HepG2 (cell line): ENCODE results near the gene GTF2H1. TPM values are rescaled to one million over a fixed set of nuclear protein-coding genes. Genes with fewer than 3 reads are reported as not detected.

ENCODE experiments used
- CENPX ChIP-seq: sonication (generic); formaldehyde crosslinking; IDR thresholded peaks from 2 replicates; pipeline ENCODE4 v1.9.0; 2021; ENCODE audit warnings: mild to moderate bottlenecking, missing genetic modification reagents, moderate library complexity
- ELF1 ChIP-seq: sonication (generic); formaldehyde crosslinking; IDR thresholded peaks from 2 replicates; pipeline ENCODE4 v1.4.0; 2020; ENCODE audit warnings: missing genetic modification reagents
- GLI4 ChIP-seq: sonication (generic); formaldehyde crosslinking; IDR thresholded peaks from 2 replicates; pipeline ENCODE4 v1.5.1; 2020; ENCODE audit warnings: missing genetic modification reagents, mild to moderate bottlenecking, moderate library complexity, borderline replicate concordance
- GPBP1L1 ChIP-seq: sonication (generic); formaldehyde crosslinking; IDR thresholded peaks from 2 replicates; pipeline ENCODE4 v1.5.0; 2020; ENCODE audit warnings: mild to moderate bottlenecking, missing genetic modification reagents
- HIVEP1 ChIP-seq: sonication (generic); formaldehyde crosslinking; IDR thresholded peaks from 2 replicates; pipeline ENCODE4 v1.4.0; 2020; ENCODE audit warnings: mild to moderate bottlenecking, missing genetic modification reagents
- MNT ChIP-seq: fragments of 450-650 bp; IDR thresholded peaks from 2 replicates; pipeline ENCODE4 v1.6.1; 2016
- MTERF4 ChIP-seq: sonication (generic); formaldehyde crosslinking; IDR thresholded peaks from 2 replicates; pipeline ENCODE4 v1.8.0; 2023; ENCODE audit warnings: mild to moderate bottlenecking, missing genetic modification reagents
- REST ChIP-seq, 2 experiments: IDR thresholded peaks; 2 replicates each; pipeline ENCODE4 v1.6.1; 2011 to 2012; ENCODE audit warnings: low read length in 2 of 2, borderline replicate concordance in 1 of 2, low read depth in 1 of 2, mild to moderate bottlenecking in 1 of 2, moderate library complexity in 1 of 2
- SATB2 ChIP-seq: sonication (generic); formaldehyde crosslinking; IDR thresholded peaks from 2 replicates; pipeline ENCODE4 v1.5.0; 2020; ENCODE audit warnings: missing genetic modification reagents
- SNAPC2 ChIP-seq: sonication (generic); formaldehyde crosslinking; IDR thresholded peaks from 2 replicates; pipeline ENCODE4 v1.8.1; 2022; ENCODE audit warnings: mild to moderate bottlenecking, missing genetic modification reagents
- SOX6 ChIP-seq, 2 experiments: fragments of 450-650 bp in 1 of 2; sonication (generic) in 1 of 2; formaldehyde crosslinking in 1 of 2; IDR thresholded peaks; 2 replicates each; pipeline versions ENCODE4 v1.4.0 to v1.6.1; 2017 to 2020; ENCODE audit warnings: antibody characterized with exemption in 1 of 2, mild to moderate bottlenecking in 1 of 2, missing genetic modification reagents in 1 of 2
- TBP ChIP-seq: sonication (generic); formaldehyde crosslinking; IDR thresholded peaks from 2 replicates; pipeline ENCODE4 v1.5.0; 2020; ENCODE audit warnings: missing genetic modification reagents
- ZFP36L2 ChIP-seq: sonication (generic); formaldehyde crosslinking; IDR thresholded peaks from 2 replicates; pipeline ENCODE4 v1.4.0; 2020; ENCODE audit warnings: missing genetic modification reagents
- ZFP37 ChIP-seq: sonication (generic); formaldehyde crosslinking; IDR thresholded peaks from 2 replicates; pipeline ENCODE4 v1.4.0; 2020; ENCODE audit warnings: missing genetic modification reagents, borderline replicate concordance
- ZNF740 ChIP-seq: sonication (generic); formaldehyde crosslinking; IDR thresholded peaks from 2 replicates; pipeline ENCODE4 v1.4.0; 2020; ENCODE audit warnings: missing genetic modification reagents
- ZNF784 ChIP-seq: sonication (generic); formaldehyde crosslinking; IDR thresholded peaks from 2 replicates; pipeline ENCODE4 v1.5.1; 2020; ENCODE audit warnings: missing genetic modification reagents, mild to moderate bottlenecking, borderline replicate concordance
- ZNF788 ChIP-seq: sonication (generic); formaldehyde crosslinking; IDR thresholded peaks from 2 replicates; pipeline ENCODE4 v1.5.0; 2020; ENCODE audit warnings: mild to moderate bottlenecking, missing genetic modification reagents, borderline replicate concordance
- ZNF878 ChIP-seq: sonication (generic); formaldehyde crosslinking; IDR thresholded peaks from 2 replicates; pipeline ENCODE4 v1.8.1; 2023; ENCODE audit warnings: mild to moderate bottlenecking, missing genetic modification reagents, moderate library complexity
- ZNF883 ChIP-seq: sonication (generic); formaldehyde crosslinking; IDR thresholded peaks from 2 replicates; pipeline ENCODE4 v1.5.1; 2020; ENCODE audit warnings: mild to moderate bottlenecking, missing genetic modification reagents; ENCODE audit errors: not compliant biosample characterization
- polyA plus RNA-seq, 8 experiments: library from polyadenylated mRNA; depleted of rRNA in 3 of 8; stranded (reverse) in 7 of 8; unstranded in 1 of 8; fragments of >200 nt; fragmentation: Illumina TruSeq in 4 of 8; extraction: Trizol in 4 of 8; gene quantifications; 2 replicates each; pipeline versions ENCODE4 v1.2.1 to v1.2.3, GENCODE V29; 2011 to 2016; ENCODE audit warnings: low read depth in 4 of 8, missing spikeins in 1 of 8, mixed read lengths in 1 of 8; ENCODE audit not compliant: insufficient read depth in 1 of 8
- total RNA-seq, 5 experiments: library from RNA; depleted of rRNA; stranded (reverse); fragments of >200 nt; fragmentation: Illumina TruSeq; extraction: Trizol; gene quantifications; 2 replicates each; pipeline ENCODE4 v1.2.3, GENCODE V29; 2016; ENCODE audit warnings: low read depth in 1 of 5

GTF2H1 gene
- total and polyA plus RNA-seq, 2 of the 13 experiments (the other 11 are each of a cell fraction or from before 2014, with no cell fraction given): 15.7 to 51.4 TPM

GRCh38 chr11:18383388-18384156 is 61.2 kb downstream of the GTF2H1 start (continued):
- TF ChIP-seq ZNF883 (no peak), TBP (CRISPR knock-in tag) (no peak), ZNF788 (CRISPR knock-in tag) (peak; percentile 57; the same call in 1 of the 2 replicates), MNT (no peak), SATB2 (CRISPR knock-in tag) (no peak), CENPX (CRISPR knock-in tag) (no peak), SNAPC2 (CRISPR knock-in tag) (peak; percentile 56; the same call in 1 of the 2 replicates), MTERF4 (CRISPR knock-in tag) (no peak), ZFP36L2 (CRISPR knock-in tag) (no peak), GPBP1L1 (CRISPR knock-in tag) (no peak), ZFP37 (CRISPR knock-in tag) (no peak), REST (IDR thresholded peaks at IDR 0.05; ENCODE audit: borderline replicate concordance in 1 of 2, low read depth in 1 of 2, low read length in 2 of 2) (no peak), SOX6 (IDR thresholded peaks at IDR 0.05) (no peak), SOX6 (CRISPR knock-in tag; IDR thresholded peaks at IDR 0.05) (peak; percentile 58), HIVEP1 (peak; percentile 62; the same call in 1 of the 2 replicates), ZNF878 (CRISPR knock-in tag) (0 out of 2 replicates have a peak, but pooled peaks have one; percentile 17), GLI4 (CRISPR knock-in tag) (no peak), ZNF740 (no peak), ELF1 (CRISPR knock-in tag) (no peak), ZNF784 (peak; percentile 38; the same call in 1 of the 2 replicates)
